ENCODE data around the gene TTC13. TPM values are rescaled to one million over a fixed set of nuclear protein-coding genes. Genes with fewer than 3 reads are reported as not detected.

Gene TTC13
- total RNA-seq, 1 experiment from 2014 or later = 4.4 TPM

DNA sequence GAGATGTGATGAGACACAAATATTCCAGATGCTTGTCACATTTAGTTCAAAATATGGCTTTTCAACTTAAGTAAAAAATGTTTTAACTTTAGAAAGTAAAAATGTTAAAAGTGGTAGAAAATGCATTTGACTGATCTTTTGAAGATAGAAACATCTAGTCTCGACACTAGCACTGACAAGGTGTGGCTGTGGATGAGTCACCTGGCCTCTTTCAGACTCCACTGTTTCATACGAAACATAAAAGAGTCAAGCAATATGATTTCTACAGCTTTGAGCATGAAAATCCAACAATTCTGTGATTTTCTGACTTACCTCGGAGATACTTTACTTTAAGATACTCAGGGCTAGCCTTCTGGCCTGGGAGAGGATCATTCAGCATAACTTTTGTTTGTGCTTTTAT is 47.7 kb downstream of the TTC13 start:
- DNase-seq (ENCODE audit: low spot score) (no peak), ATAC-seq (no peak)
- POLR2A ChIA-PET = no interaction called here
- Mint-ChIP-seq H3K9me3 (no peaks in the 10 kb centered on the region), H3K36me3 (no peaks in the 10 kb centered on the region), H3K4me3 (no peak overlapping the region), H3K27me3 (ENCODE audit: low read depth) (no peaks in the 10 kb centered on the region; the same call in 1 of the 2 replicates), H3K4me1 (no peaks in the 10 kb centered on the region), H3K27ac (no peak overlapping the region)
- TF ChIP-seq OVOL2 (CRISPR knock-in tag; IDR thresholded peaks at IDR 0.05; ENCODE audit: borderline replicate concordance) = no peak
- TF ChIP-seq ZSCAN18 (CRISPR knock-in tag; IDR thresholded peaks at IDR 0.05) = no peak
- no peak for TF ChIP-seq NFE2L1 (CRISPR knock-in tag; IDR thresholded peaks at IDR 0.05)
- no peak for TF ChIP-seq GABPB1 (CRISPR knock-in tag; IDR thresholded peaks at IDR 0.05)
- no peak for TF ChIP-seq FOXP4 (CRISPR knock-in tag; IDR thresholded peaks at IDR 0.05)
- no peak for TF ChIP-seq CTCF (IDR thresholded peaks at IDR 0.05)
- TF ChIP-seq, protein P1, sequence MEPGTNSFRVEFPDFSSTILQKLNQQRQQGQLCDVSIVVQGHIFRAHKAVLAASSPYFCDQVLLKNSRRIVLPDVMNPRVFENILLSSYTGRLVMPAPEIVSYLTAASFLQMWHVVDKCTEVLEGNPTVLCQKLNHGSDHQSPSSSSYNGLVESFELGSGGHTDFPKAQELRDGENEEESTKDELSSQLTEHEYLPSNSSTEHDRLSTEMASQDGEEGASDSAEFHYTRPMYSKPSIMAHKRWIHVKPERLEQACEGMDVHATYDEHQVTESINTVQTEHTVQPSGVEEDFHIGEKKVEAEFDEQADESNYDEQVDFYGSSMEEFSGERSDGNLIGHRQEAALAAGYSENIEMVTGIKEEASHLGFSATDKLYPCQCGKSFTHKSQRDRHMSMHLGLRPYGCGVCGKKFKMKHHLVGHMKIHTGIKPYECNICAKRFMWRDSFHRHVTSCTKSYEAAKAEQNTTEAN (CRISPR knock-in tag; IDR thresholded peaks at IDR 0.05) = no peak
- TF ChIP-seq, protein P2, sequence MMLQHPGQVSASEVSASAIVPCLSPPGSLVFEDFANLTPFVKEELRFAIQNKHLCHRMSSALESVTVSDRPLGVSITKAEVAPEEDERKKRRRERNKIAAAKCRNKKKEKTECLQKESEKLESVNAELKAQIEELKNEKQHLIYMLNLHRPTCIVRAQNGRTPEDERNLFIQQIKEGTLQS (CRISPR knock-in tag; conservative IDR thresholded peaks at IDR 0.05) = no peak
- CTCF ChIA-PET = interaction anchor here (1.1 kb wide), 1 partner anchor 240 kb away, joined by 3 read pairs; no protein-coding TSS in a partner anchor

DNA sequence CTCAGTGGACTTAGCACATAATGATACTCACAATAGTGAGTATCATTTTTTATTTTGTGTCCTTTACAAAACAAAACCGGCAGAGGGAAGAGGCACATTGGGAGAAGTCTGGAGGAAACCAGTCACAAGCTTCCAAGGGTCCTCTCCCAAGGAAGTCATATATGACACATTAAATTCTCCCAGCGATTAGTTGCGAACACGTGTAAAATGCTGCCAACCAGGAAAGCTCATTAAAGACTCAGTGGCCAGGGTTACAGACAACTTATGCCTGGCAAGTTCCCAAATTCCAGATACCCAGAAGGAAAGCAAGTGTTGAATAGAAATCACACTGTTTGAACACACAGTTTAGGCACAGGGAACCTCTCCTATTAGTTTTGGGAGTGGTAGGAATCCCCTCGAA is 52.5 kb downstream of the TTC13 start:
- no peaks in the 10 kb centered on the region for H3K9me3 Mint-ChIP-seq
- no peak overlapping the region for H3K4me3 Mint-ChIP-seq
- ChIA-PET POLR2A (no interaction called here), CTCF (no interaction called here)
- H3K27ac Mint-ChIP-seq = no peak overlapping the region
- H3K27me3 Mint-ChIP-seq (ENCODE audit: low read depth) = no peaks in the 10 kb centered on the region
- peaks cover 3% of the 10 kb centered on the region; the same call in 1 of the 2 replicates for H3K36me3 Mint-ChIP-seq
- ATAC-seq (no peak), DNase-seq (ENCODE audit: low spot score) (no peak)
- no peaks in the 10 kb centered on the region for H3K4me1 Mint-ChIP-seq
- TF ChIP-seq NFATC4 (CRISPR knock-in tag; IDR thresholded peaks at IDR 0.05) (no peak), ZBTB21 (CRISPR knock-in tag; IDR thresholded peaks at IDR 0.05; ENCODE audit: borderline replicate concordance) (no peak), ZSCAN18 (CRISPR knock-in tag; IDR thresholded peaks at IDR 0.05) (no peak), PRDM15 (CRISPR knock-in tag; IDR thresholded peaks at IDR 0.05) (no peak), ZNF423 (CRISPR knock-in tag; IDR thresholded peaks at IDR 0.05) (no peak), GRHL2 (CRISPR knock-in tag; IDR thresholded peaks at IDR 0.05; ENCODE audit: insufficient replicate concordance, severe bottlenecking) (no peak), ZNF121 (CRISPR knock-in tag; IDR thresholded peaks at IDR 0.05) (no peak), TP53 (CRISPR knock-in tag; IDR thresholded peaks at IDR 0.05) (no peak), SMAD4 (CRISPR knock-in tag; IDR thresholded peaks at IDR 0.05) (no peak), E2F4 (CRISPR knock-in tag; IDR thresholded peaks at IDR 0.05; ENCODE audit: borderline replicate concordance, low read depth) (no peak), TEAD1 (CRISPR knock-in tag; IDR thresholded peaks at IDR 0.05) (no peak)
- TF ChIP-seq, protein P3, sequence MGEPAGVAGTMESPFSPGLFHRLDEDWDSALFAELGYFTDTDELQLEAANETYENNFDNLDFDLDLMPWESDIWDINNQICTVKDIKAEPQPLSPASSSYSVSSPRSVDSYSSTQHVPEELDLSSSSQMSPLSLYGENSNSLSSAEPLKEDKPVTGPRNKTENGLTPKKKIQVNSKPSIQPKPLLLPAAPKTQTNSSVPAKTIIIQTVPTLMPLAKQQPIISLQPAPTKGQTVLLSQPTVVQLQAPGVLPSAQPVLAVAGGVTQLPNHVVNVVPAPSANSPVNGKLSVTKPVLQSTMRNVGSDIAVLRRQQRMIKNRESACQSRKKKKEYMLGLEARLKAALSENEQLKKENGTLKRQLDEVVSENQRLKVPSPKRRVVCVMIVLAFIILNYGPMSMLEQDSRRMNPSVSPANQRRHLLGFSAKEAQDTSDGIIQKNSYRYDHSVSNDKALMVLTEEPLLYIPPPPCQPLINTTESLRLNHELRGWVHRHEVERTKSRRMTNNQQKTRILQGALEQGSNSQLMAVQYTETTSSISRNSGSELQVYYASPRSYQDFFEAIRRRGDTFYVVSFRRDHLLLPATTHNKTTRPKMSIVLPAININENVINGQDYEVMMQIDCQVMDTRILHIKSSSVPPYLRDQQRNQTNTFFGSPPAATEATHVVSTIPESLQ (CRISPR knock-in tag; IDR thresholded peaks at IDR 0.05) = no peak
